ENCODE measurements around the gene CD36. TPM values are rescaled to one million over a fixed set of nuclear protein-coding genes. Genes with fewer than 3 reads are reported as not detected.

CD36 gene
- polyA plus RNA-seq, 1 donor from 2014 or later, result 0.31 TPM

- Histone ChIP-seq H3K9ac (ENCODE audit: low read length) (no peak overlapping the region), H3K4me3 (ENCODE audit: low read length) (no peak overlapping the region), H3K79me2 (replicated peaks; ENCODE audit: insufficient read depth, low read length) (no peaks in the 10 kb centered on the region), H3K9me2 (ENCODE audit: insufficient read depth, low read length) (no peaks in the 10 kb centered on the region), H4K20me1 (ENCODE audit: insufficient read depth) (no peaks in the 10 kb centered on the region), H3K4me2 (ENCODE audit: low read length) (no peak overlapping the region), H3K36me3 (ENCODE audit: insufficient read depth, low read length) (no peaks in the 10 kb centered on the region), H3F3A (ENCODE audit: insufficient read depth, low read length, poor library complexity, severe bottlenecking) (no peaks in the 10 kb centered on the region), H3K27me3 (ENCODE audit: insufficient read depth, low read depth, low read length) (no peaks in the 10 kb centered on the region), H3K27ac (ENCODE audit: low read length) (no peak overlapping the region), H2AFZ (ENCODE audit: low read depth, low read length) (no peak overlapping the region), H3K9me3 (ENCODE audit: low read length) (no peaks in the 10 kb centered on the region)
- TF ChIP-seq EZH2 (IDR thresholded peaks at IDR 0.05; ENCODE audit: borderline replicate concordance, insufficient read depth, low read length, poor library complexity, severe bottlenecking), result no peak
- no peak for TF ChIP-seq CTCF (IDR thresholded peaks at IDR 0.05; ENCODE audit: poor library complexity, severe bottlenecking)
- TF ChIP-seq REST (IDR thresholded peaks at IDR 0.05; ENCODE audit: borderline replicate concordance), result no peak
- TF ChIP-seq SMC3 (conservative IDR thresholded peaks at IDR 0.05; ENCODE audit: poor library complexity), result no peak
- no peak for TF ChIP-seq RAD21 (conservative IDR thresholded peaks at IDR 0.05)
- TF ChIP-seq EP300 (conservative IDR thresholded peaks at IDR 0.05; ENCODE audit: poor library complexity, severe bottlenecking), result no peak
- no peak for TF ChIP-seq MXI1 (conservative IDR thresholded peaks at IDR 0.05; ENCODE audit: poor library complexity, severe bottlenecking)
Measured at GRCh38 chr7:80686576-80686975, 48.1 kb downstream of the CD36 start.

- Histone ChIP-seq H4K20me1 (ENCODE audit: insufficient read depth) (no peaks in the 10 kb centered on the region), H3K79me2 (replicated peaks; ENCODE audit: insufficient read depth, low read length) (no peaks in the 10 kb centered on the region), H3K4me3 (ENCODE audit: low read length) (no peak overlapping the region), H3F3A (ENCODE audit: insufficient read depth, low read length, poor library complexity, severe bottlenecking) (no peaks in the 10 kb centered on the region), H3K9ac (ENCODE audit: low read length) (no peak overlapping the region), H3K9me3 (ENCODE audit: low read length) (no peaks in the 10 kb centered on the region), H3K36me3 (ENCODE audit: insufficient read depth, low read length) (no peaks in the 10 kb centered on the region), H2AFZ (ENCODE audit: low read depth, low read length) (no peak overlapping the region), H3K27ac (ENCODE audit: low read length) (no peak overlapping the region), H3K27me3 (ENCODE audit: insufficient read depth, low read depth, low read length) (no peaks in the 10 kb centered on the region), H3K4me2 (ENCODE audit: low read length) (no peak overlapping the region), H3K9me2 (ENCODE audit: insufficient read depth, low read length) (no peaks in the 10 kb centered on the region)
- TF ChIP-seq REST (IDR thresholded peaks at IDR 0.05; ENCODE audit: borderline replicate concordance), result no peak
- TF ChIP-seq RAD21 (conservative IDR thresholded peaks at IDR 0.05), result peak; percentile 95
- TF ChIP-seq SMC3 (conservative IDR thresholded peaks at IDR 0.05; ENCODE audit: poor library complexity), result peak; percentile 95
- TF ChIP-seq CTCF (IDR thresholded peaks at IDR 0.05; ENCODE audit: poor library complexity, severe bottlenecking), result peak; percentile 91
- TF ChIP-seq EZH2 (IDR thresholded peaks at IDR 0.05; ENCODE audit: borderline replicate concordance, insufficient read depth, low read length, poor library complexity, severe bottlenecking), result no peak
Measured at GRCh38 chr7:80699045-80699638, 60.7 kb downstream of the CD36 start.
